Gastroesophageal sphincter (tissue), 3 donors: ENCODE data around the gene GRIK1.

Experiments used
- EP300 ChIP-seq: sonication (generic); formaldehyde crosslinking; IDR thresholded peaks from one replicate; pipeline ENCODE4 v1.6.1; 2017; ENCODE audit warnings: antibody characterized with exemption, mild to moderate bottlenecking
- POLR2A ChIP-seq, 2 donors: fragments of 450-650 bp; IDR thresholded peaks; one replicate each; pipeline ENCODE4 v1.6.1; 2017; ENCODE audit warnings: antibody characterized with exemption in 2 of 2, mild to moderate bottlenecking in 2 of 2, moderate library complexity in 1 of 2
- POLR2AphosphoS5 ChIP-seq: sonication (generic); formaldehyde crosslinking; IDR thresholded peaks from one replicate; pipeline ENCODE4 v1.6.1; 2017; ENCODE audit warnings: antibody characterized with exemption
- TF ChIP-seq, protein P1 (sequence below), 4 experiments: fragments of 200-600 bp in 2 of 4; fragments of 450-650 bp in 2 of 4; sonication (generic) in 1 of 4; IDR thresholded peaks; one replicate each; pipeline ENCODE4 v1.5.1; 2017 to 2019; ENCODE audit warnings: antibody characterized with exemption in 4 of 4, mild to moderate bottlenecking in 2 of 4, moderate library complexity in 2 of 4

DNA sequence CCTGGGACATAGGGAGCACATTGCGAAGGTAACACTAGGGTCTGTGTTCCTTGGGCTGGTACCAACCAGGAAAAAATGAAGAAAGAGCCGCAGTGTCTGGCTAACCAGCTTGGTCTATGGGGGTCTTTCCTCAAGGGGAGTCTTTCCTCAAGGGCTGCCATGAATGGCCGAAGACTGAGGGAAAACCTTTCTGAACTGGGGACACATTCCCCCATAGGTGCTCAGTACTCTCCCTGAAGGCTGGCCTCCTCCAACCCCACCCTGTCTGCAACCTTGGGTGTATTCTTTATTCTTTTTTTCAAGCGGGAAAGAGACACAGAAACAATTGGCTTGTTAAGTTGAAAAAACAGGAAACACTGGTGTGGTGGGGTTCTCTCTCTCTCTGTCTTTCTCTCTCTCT lies 440.6 kb downstream of the GRIK1 start:
- TF ChIP-seq, protein P1, sequence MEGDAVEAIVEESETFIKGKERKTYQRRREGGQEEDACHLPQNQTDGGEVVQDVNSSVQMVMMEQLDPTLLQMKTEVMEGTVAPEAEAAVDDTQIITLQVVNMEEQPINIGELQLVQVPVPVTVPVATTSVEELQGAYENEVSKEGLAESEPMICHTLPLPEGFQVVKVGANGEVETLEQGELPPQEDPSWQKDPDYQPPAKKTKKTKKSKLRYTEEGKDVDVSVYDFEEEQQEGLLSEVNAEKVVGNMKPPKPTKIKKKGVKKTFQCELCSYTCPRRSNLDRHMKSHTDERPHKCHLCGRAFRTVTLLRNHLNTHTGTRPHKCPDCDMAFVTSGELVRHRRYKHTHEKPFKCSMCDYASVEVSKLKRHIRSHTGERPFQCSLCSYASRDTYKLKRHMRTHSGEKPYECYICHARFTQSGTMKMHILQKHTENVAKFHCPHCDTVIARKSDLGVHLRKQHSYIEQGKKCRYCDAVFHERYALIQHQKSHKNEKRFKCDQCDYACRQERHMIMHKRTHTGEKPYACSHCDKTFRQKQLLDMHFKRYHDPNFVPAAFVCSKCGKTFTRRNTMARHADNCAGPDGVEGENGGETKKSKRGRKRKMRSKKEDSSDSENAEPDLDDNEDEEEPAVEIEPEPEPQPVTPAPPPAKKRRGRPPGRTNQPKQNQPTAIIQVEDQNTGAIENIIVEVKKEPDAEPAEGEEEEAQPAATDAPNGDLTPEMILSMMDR (IDR thresholded peaks at IDR 0.05), result no peak
- TF ChIP-seq EP300 (no peak), POLR2A (IDR thresholded peaks at IDR 0.05) (no peak), POLR2AphosphoS5 (no peak)
